ENCODE data around the gene PCBP3. TPM values are rescaled to one million over a fixed set of nuclear protein-coding genes. Genes with fewer than 3 reads are reported as not detected.

PCBP3 gene
- total RNA-seq, 1 donor from 2014 or later = 72.7 TPM

- Mint-ChIP-seq H3K27me3 (ENCODE audit: unreplicated experiment) (peaks cover 4% of the 10 kb centered on the region), H3K27ac (ENCODE audit: unreplicated experiment) (no peak overlapping the region)
These were observed 55.1 kb downstream of the PCBP3 start for GRCh38 chr21:45698493-45699184.

GRCh38 chr21:45699251-45699942 lies 55.9 kb downstream of the PCBP3 start:
- Mint-ChIP-seq H3K36me3 (ENCODE audit: unreplicated experiment) (peaks cover 18% of the 10 kb centered on the region), H3K27ac (ENCODE audit: unreplicated experiment) (no peak overlapping the region), H3K27me3 (ENCODE audit: unreplicated experiment) (peaks cover 6% of the 10 kb centered on the region), H3K4me3 (ENCODE audit: unreplicated experiment) (no peak overlapping the region), H3K4me1 (ENCODE audit: low read depth, unreplicated experiment) (peaks cover 9% of the 10 kb centered on the region), H3K9me3 (ENCODE audit: unreplicated experiment) (peaks cover 8% of the 10 kb centered on the region)
- TF ChIP-seq CTCF (IDR thresholded peaks at IDR 0.05; ENCODE audit: partially characterized antibody, unreplicated experiment) = no peak
- DNase-seq = no peak

More at GRCh38 chr21:45698493-45699184, 55.1 kb downstream of the PCBP3 start:
- Mint-ChIP-seq H3K9me3 (ENCODE audit: unreplicated experiment) (peaks cover 2% of the 10 kb centered on the region), H3K4me3 (ENCODE audit: unreplicated experiment) (no peak overlapping the region), H3K4me1 (ENCODE audit: low read depth, unreplicated experiment) (peaks cover 3% of the 10 kb centered on the region), H3K36me3 (ENCODE audit: unreplicated experiment) (peaks cover 16% of the 10 kb centered on the region)
- no peak for TF ChIP-seq CTCF (IDR thresholded peaks at IDR 0.05; ENCODE audit: partially characterized antibody, unreplicated experiment)
- no peak for DNase-seq

GRCh38 chr21:45699966-45700365 lies 56.4 kb downstream of the PCBP3 start:
- H3K4me3 Mint-ChIP-seq (ENCODE audit: unreplicated experiment) = no peak overlapping the region
- peaks cover 10% of the 10 kb centered on the region for H3K9me3 Mint-ChIP-seq (ENCODE audit: unreplicated experiment)
- H3K36me3 Mint-ChIP-seq (ENCODE audit: unreplicated experiment) = peaks cover 18% of the 10 kb centered on the region
- no peak for TF ChIP-seq CTCF (IDR thresholded peaks at IDR 0.05; ENCODE audit: partially characterized antibody, unreplicated experiment)
- no peak overlapping the region for H3K27ac Mint-ChIP-seq (ENCODE audit: unreplicated experiment)
- DNase-seq = no peak
- peaks cover 6% of the 10 kb centered on the region for H3K27me3 Mint-ChIP-seq (ENCODE audit: unreplicated experiment)
- H3K4me1 Mint-ChIP-seq (ENCODE audit: low read depth, unreplicated experiment) = peaks cover 12% of the 10 kb centered on the region

GRCh38 chr21:45700461-45700860 lies 56.9 kb downstream of the PCBP3 start:
- peaks cover 18% of the 10 kb centered on the region for H3K36me3 Mint-ChIP-seq (ENCODE audit: unreplicated experiment)
- no peak for TF ChIP-seq CTCF (IDR thresholded peaks at IDR 0.05; ENCODE audit: partially characterized antibody, unreplicated experiment)
- no peak overlapping the region for H3K27ac Mint-ChIP-seq (ENCODE audit: unreplicated experiment)
- peaks cover 10% of the 10 kb centered on the region for H3K9me3 Mint-ChIP-seq (ENCODE audit: unreplicated experiment)
- H3K4me3 Mint-ChIP-seq (ENCODE audit: unreplicated experiment) = no peak overlapping the region
- peaks cover 6% of the 10 kb centered on the region for H3K27me3 Mint-ChIP-seq (ENCODE audit: unreplicated experiment)
- no peak for DNase-seq
- H3K4me1 Mint-ChIP-seq (ENCODE audit: low read depth, unreplicated experiment) = peaks cover 12% of the 10 kb centered on the region
